ENCODE results near the gene PDLIM5. TPM values are rescaled to one million over a fixed set of nuclear protein-coding genes. Genes with fewer than 3 reads are reported as not detected.
A peak's percentile ranks its signal among the peaks of the same experiment; 100 is the strongest.
"Not testable (repeated sequence)": the region's sequence is repeated elsewhere in the genome, so short reads cannot be mapped to it uniquely, and the experiment has no call there.

Gene PDLIM5
- 31.7 and 35.2 TPM in 2 replicates for total RNA-seq (2014; rRNA removed; shearing (Covaris generic); ENCODE audit: low replicate concordance)

- in situ Hi-C loops (cut with HindIII; ENCODE audit: low pct_unique_long_range_greater_than_20kb, low sequenced_read_pairs), result no loop called here
- peak; percentile 86 for DNase-seq (ENCODE audit: low read depth)
Measured at GRCh38 chr4:94451695-94452475, at the start of gene PDLIM5. PDLIM5 (plus strand) TSS chr4:94451942; CDS start chr4:94455289, 3,347 bp downstream.

GRCh38 chr4:94402439-94402838 lies 49.3 kb upstream of the PDLIM5 start:
- in situ Hi-C loops (cut with HindIII; ENCODE audit: low pct_unique_long_range_greater_than_20kb, low sequenced_read_pairs), result not testable (repeated sequence)

GRCh38 chr4:94403751-94404150 lies 48.0 kb upstream of the PDLIM5 start:
- in situ Hi-C loops (cut with HindIII; ENCODE audit: low pct_unique_long_range_greater_than_20kb, low sequenced_read_pairs), result no loop called here

More at GRCh38 chr4:94402439-94402838, 49.3 kb upstream of the PDLIM5 start:
- not testable (repeated sequence) for DNase-seq (ENCODE audit: low read depth)

GRCh38 chr4:94406668-94407437 lies 44.9 kb upstream of the PDLIM5 start:
- in situ Hi-C loops (cut with HindIII; ENCODE audit: low pct_unique_long_range_greater_than_20kb, low sequenced_read_pairs), result no loop called here
- peak; percentile 55 for DNase-seq (ENCODE audit: low read depth)

More at GRCh38 chr4:94403751-94404150, 48.0 kb upstream of the PDLIM5 start:
- DNase-seq (ENCODE audit: low read depth), result no peak

GRCh38 chr4:94407846-94408245 lies 43.9 kb upstream of the PDLIM5 start:
- no peak for DNase-seq (ENCODE audit: low read depth)
- in situ Hi-C loops (cut with HindIII; ENCODE audit: low pct_unique_long_range_greater_than_20kb, low sequenced_read_pairs), result no loop called here

- in situ Hi-C loops (cut with HindIII; ENCODE audit: low pct_unique_long_range_greater_than_20kb, low sequenced_read_pairs), result no loop called here
- no peak for DNase-seq (ENCODE audit: low read depth)
Measured at GRCh38 chr4:94408549-94409374, 43.0 kb upstream of the PDLIM5 start.

GRCh38 chr4:94409375-94409679 lies 42.4 kb upstream of the PDLIM5 start:
- no peak for DNase-seq (ENCODE audit: low read depth)
- in situ Hi-C loops (cut with HindIII; ENCODE audit: low pct_unique_long_range_greater_than_20kb, low sequenced_read_pairs), result no loop called here

GRCh38 chr4:94409962-94410361 lies 41.8 kb upstream of the PDLIM5 start:
- DNase-seq (ENCODE audit: low read depth), result no peak
- in situ Hi-C loops (cut with HindIII; ENCODE audit: low pct_unique_long_range_greater_than_20kb, low sequenced_read_pairs), result no loop called here

- DNase-seq (ENCODE audit: low read depth), result peak; percentile 92
- in situ Hi-C loops (cut with HindIII; ENCODE audit: low pct_unique_long_range_greater_than_20kb, low sequenced_read_pairs), result no loop called here
Measured at GRCh38 chr4:94410678-94411206, 41.0 kb upstream of the PDLIM5 start.

- no peak for DNase-seq (ENCODE audit: low read depth)
- in situ Hi-C loops (cut with HindIII; ENCODE audit: low pct_unique_long_range_greater_than_20kb, low sequenced_read_pairs), result no loop called here
Measured at GRCh38 chr4:94411296-94411695, 40.4 kb upstream of the PDLIM5 start.

GRCh38 chr4:94412019-94412657 lies 39.6 kb upstream of the PDLIM5 start:
- DNase-seq (ENCODE audit: low read depth), result peak; percentile 67
- in situ Hi-C loops (cut with HindIII; ENCODE audit: low pct_unique_long_range_greater_than_20kb, low sequenced_read_pairs), result no loop called here

- in situ Hi-C loops (cut with HindIII; ENCODE audit: low pct_unique_long_range_greater_than_20kb, low sequenced_read_pairs), result no loop called here
Measured at GRCh38 chr4:94412658-94413038, 39.1 kb upstream of the PDLIM5 start.

GRCh38 chr4:94413085-94413840 lies 38.5 kb upstream of the PDLIM5 start:
- in situ Hi-C loops (cut with HindIII; ENCODE audit: low pct_unique_long_range_greater_than_20kb, low sequenced_read_pairs), result no loop called here
- DNase-seq (ENCODE audit: low read depth), result no peak

More at GRCh38 chr4:94412658-94413038, 39.1 kb upstream of the PDLIM5 start:
- DNase-seq (ENCODE audit: low read depth), result no peak

GRCh38 chr4:94414907-94415306 lies 36.8 kb upstream of the PDLIM5 start:
- in situ Hi-C loops (cut with HindIII; ENCODE audit: low pct_unique_long_range_greater_than_20kb, low sequenced_read_pairs), result no loop called here
- DNase-seq (ENCODE audit: low read depth), result no peak

- in situ Hi-C loops (cut with HindIII; ENCODE audit: low pct_unique_long_range_greater_than_20kb, low sequenced_read_pairs), result no loop called here
- DNase-seq (ENCODE audit: low read depth), result no peak
Measured at GRCh38 chr4:94415448-94415847, 36.3 kb upstream of the PDLIM5 start.

- in situ Hi-C loops (cut with HindIII; ENCODE audit: low pct_unique_long_range_greater_than_20kb, low sequenced_read_pairs), result no loop called here
- DNase-seq (ENCODE audit: low read depth), result no peak
Measured at GRCh38 chr4:94416335-94416734, 35.4 kb upstream of the PDLIM5 start.

- in situ Hi-C loops (cut with HindIII; ENCODE audit: low pct_unique_long_range_greater_than_20kb, low sequenced_read_pairs), result no loop called here
- no peak for DNase-seq (ENCODE audit: low read depth)
Measured at GRCh38 chr4:94416981-94417380, 34.8 kb upstream of the PDLIM5 start.

Data from Caki2 (cell line).